K562 (cell line): Measurements from ENCODE around the gene SLC7A10. TPM values are rescaled to one million over a fixed set of nuclear protein-coding genes. Genes with fewer than 3 reads are reported as not detected.
"Not testable (repeated sequence)": the region's sequence is repeated elsewhere in the genome, so short reads cannot be mapped to it uniquely, and the experiment has no call there.

Source experiments
- ATAC-seq: fragments of 200-7000 bp; cut with Tn5 transposase; 3 replicates; pipeline ENCODE4 v1.9.1; 2020; ENCODE audit warnings: moderate library complexity
- BruUV-seq: library from RNA; stranded (reverse); fragments of 400-500 nt; replicated peaks from 2 replicates; lab custom pipeline; 2021; lab: Mats Ljungman, UMichigan
- CTCF ChIA-PET: fragments of 300-600 bp; formaldehyde crosslinking; extraction: SDS; loops from one replicate; lab custom pipeline; 2021; ENCODE audit warnings: low intra/inter-chr PET ratio; lab: Yijun Ruan, JAX
- POLR2A ChIA-PET: fragments of 300-600, 350-650 bp; sonication (Branson Sonifier 250); formaldehyde crosslinking; extraction: SDS; loops from one replicate; lab custom pipeline; 2021; ENCODE audit warnings: antibody characterized with exemption, inconsistent platforms; lab: Yijun Ruan, JAX
- DNase-seq, 4 experiments: peaks; one replicate each; pipeline versions ENCODE4 v3.0.0 to v3.0.0-alpha.2; 2011 to 2018; ENCODE audit warnings: low spot score in 3 of 4, mixed read lengths in 3 of 4; ENCODE audit errors: extremely low read depth in 1 of 4
- FAIRE-seq: peaks from 2 replicates; lab custom pipeline; 2011; peaks lifted over from hg19 to GRCh38; lab: Jason Lieb, UNC
- H2AFZ ChIP-seq: 2 replicates; pipeline ENCODE4 v1.6.0; 2011; ENCODE audit warnings: low read depth, low read length, control low read depth, inconsistent platforms
- H3K27ac ChIP-seq: fragments of 200-600 bp; 3 replicates; pipeline ENCODE4 v1.8.0; 2011; ENCODE audit warnings: low read depth, mild to moderate bottlenecking, control low read depth, inconsistent platforms, low read length, moderate library complexity, mixed read lengths; ENCODE audit errors: extremely low read depth
- H3K27me3 ChIP-seq, 2 experiments: fragments of 300-600 bp in 1 of 2; 2 replicates in 1 of 2; 3 replicates in 1 of 2; pipeline versions ENCODE4 v1.6.0 to v1.8.0; 2011; ENCODE audit warnings: inconsistent platforms in 2 of 2, low read length in 2 of 2, mild to moderate bottlenecking in 1 of 2, mixed read lengths in 1 of 2, moderate library complexity in 1 of 2; ENCODE audit not compliant: control insufficient read depth in 2 of 2, insufficient read depth in 2 of 2
- H3K36me3 ChIP-seq: fragments of 300-600 bp; 3 replicates; pipeline ENCODE4 v1.8.0; 2011; ENCODE audit warnings: mild to moderate bottlenecking, low read length, inconsistent platforms; ENCODE audit not compliant: control insufficient read depth, insufficient read depth
- H3K4me1 ChIP-seq, 2 experiments: fragments of 200-600 bp in 1 of 2; replicated peaks in 1 of 2; 2 replicates in 1 of 2; 3 replicates in 1 of 2; pipeline versions ENCODE4 v1.5.1 to v1.8.0; 2011; ENCODE audit warnings: inconsistent platforms in 2 of 2, low read length in 2 of 2, mild to moderate bottlenecking in 1 of 2, mixed read lengths in 1 of 2, moderate library complexity in 1 of 2; ENCODE audit not compliant: control insufficient read depth in 2 of 2, insufficient read depth in 2 of 2
- H3K4me2 ChIP-seq: 2 replicates; pipeline ENCODE4 v1.6.1; 2011; ENCODE audit warnings: low read length, control low read depth, inconsistent platforms, mixed read lengths; ENCODE audit not compliant: insufficient read depth
- H3K4me3 ChIP-seq: fragments of 200-600 bp; sonication (generic), shearing (Covaris generic); 2 replicates; pipeline ENCODE4 v1.5.1; 2016; ENCODE audit warnings: control low read depth, inconsistent platforms
- H3K79me2 ChIP-seq: fragments of 200-600 bp; 3 replicates; pipeline ENCODE4 v1.8.0; 2011; ENCODE audit warnings: low read length, inconsistent platforms; ENCODE audit not compliant: control insufficient read depth, insufficient read depth
- H3K9ac ChIP-seq, 2 experiments: 2 replicates each; pipeline versions ENCODE4 v1.6.0 to v1.6.1; 2011; ENCODE audit warnings: low read depth in 2 of 2, low read length in 2 of 2, control low read depth in 1 of 2, inconsistent platforms in 1 of 2, mild to moderate bottlenecking in 1 of 2, mixed read lengths in 1 of 2; ENCODE audit not compliant: insufficient read depth in 1 of 2
- H3K9me1 ChIP-seq: one replicate; pipeline ENCODE4 v1.6.0; 2011; ENCODE audit warnings: inconsistent platforms, mild to moderate bottlenecking, low read length, moderate library complexity; ENCODE audit not compliant: control insufficient read depth, insufficient read depth
- H3K9me3 ChIP-seq: replicated peaks from 2 replicates; pipeline ENCODE4 v1.5.1; 2011; ENCODE audit warnings: low read depth, low read length, inconsistent platforms; ENCODE audit not compliant: control insufficient read depth, insufficient read depth
- H4K20me1 ChIP-seq: replicated peaks from 2 replicates; pipeline ENCODE4 v1.6.1; 2011; ENCODE audit warnings: low read length, inconsistent platforms, mixed read lengths; ENCODE audit not compliant: control insufficient read depth, insufficient read depth
- KLF6 ChIP-seq: fragments of 250-450 bp; sonication (Bioruptor Pico); IDR thresholded peaks from 2 replicates; pipeline ENCODE4 v1.4.0; 2020; ENCODE audit warnings: mild to moderate bottlenecking, moderate library complexity, borderline replicate concordance
- NKRF ChIP-seq: fragments of 450-650 bp; IDR thresholded peaks from 2 replicates; pipeline ENCODE4 v1.6.1; 2016; ENCODE audit warnings: borderline replicate concordance
- ZNF384 ChIP-seq: IDR thresholded peaks from 2 replicates; pipeline ENCODE4 v1.6.1; 2012; ENCODE audit warnings: low read depth, low read length, improper control_type of control experiment
- WGBS: fragments of 100-300 bp; shearing (Covaris generic); methylation state at CpG from one replicate; pipeline ENCODE4 v1.1.6; 2016; ENCODE audit warnings: low coverage, mixed read lengths; ENCODE audit not compliant: insufficient coverage; ENCODE audit errors: missing lambda C conversion rate; 5-methylcytosine and 5-hydroxymethylcytosine counted together
- in situ Hi-C: fragments of 300-500 bp; cut with MboI; formaldehyde crosslinking; loops from 4 replicates; pipeline ENCODE4 v1.15.0; 2018; ENCODE audit warnings: inconsistent platforms, mixed read lengths
- intact Hi-C: fragments of 100-400 bp; cut with micrococcal nuclease; formaldehyde crosslinking; loops from 2 replicates; pipeline ENCODE4 v1.14.2; 2022
- polyA plus RNA-seq, 8 experiments: library from polyadenylated mRNA; depleted of rRNA in 4 of 8; stranded (reverse) in 5 of 8; unstranded in 3 of 8; fragments of >200 nt; fragmentation: Nextera tagmentation in 2 of 8; fragmentation: Illumina TruSeq in 1 of 8; extraction: Ambion mirVana in 2 of 8; extraction: Trizol in 1 of 8; gene quantifications; 2 replicates each; pipeline versions ENCODE4 v1.2.1 to v1.2.3, GENCODE V29; 2011 to 2014; ENCODE audit warnings: inconsistent platforms in 1 of 8, missing spikeins in 1 of 8
- total RNA-seq, 7 experiments: library from RNA; depleted of rRNA in 6 of 7; stranded (reverse); fragments of >200 nt in 6 of 7; fragmentation: Illumina TruSeq in 2 of 7; extraction: Trizol in 2 of 7; gene quantifications; 2 replicates each; pipeline versions ENCODE4 v1.2.1 to v1.2.3, GENCODE V29; 2011 to 2021; ENCODE audit warnings: low replicate concordance in 1 of 7
- TF ChIP-seq, protein P1 (sequence below), 2 experiments: fragments of 450-650 bp in 1 of 2; sonication (generic) in 1 of 2; formaldehyde crosslinking in 1 of 2; IDR thresholded peaks in 1 of 2; conservative IDR thresholded peaks in 1 of 2; 2 replicates each; pipeline versions ENCODE4 v1.6.1 to v1.8.1; 2016 to 2023; ENCODE audit warnings: mild to moderate bottlenecking in 2 of 2, moderate library complexity in 2 of 2, inconsistent platforms in 1 of 2, missing genetic modification reagents in 1 of 2

The SLC7A10 gene
- total and polyA plus RNA-seq, 9 of the 15 experiments (the other 6 are each of a cell fraction or from before 2014, with no cell fraction given): 0.07 TPM; not detected in 8

- H3K4me1 ChIP-seq, H3K4me2 ChIP-seq, H3K4me3 ChIP-seq, H3K9ac ChIP-seq, DNase-seq, CTCF ChIA-PET, BruUV-seq, H4K20me1 ChIP-seq, H3K79me2 ChIP-seq, H3K9me1 ChIP-seq, ATAC-seq, in situ Hi-C loops, intact Hi-C loops, H2AFZ ChIP-seq, H3K36me3 ChIP-seq: not testable (repeated sequence)
- POLR2A ChIA-PET: interaction anchor here (1.0 kb wide), 1 partner anchor 11 kb away, joined by 6 read pairs; no protein-coding TSS in a partner anchor
- 26% methylated on average over 5 of the region's 6 CpGs for WGBS
- FAIRE-seq: peak; percentile 57
- TF ChIP-seq, protein P1, sequence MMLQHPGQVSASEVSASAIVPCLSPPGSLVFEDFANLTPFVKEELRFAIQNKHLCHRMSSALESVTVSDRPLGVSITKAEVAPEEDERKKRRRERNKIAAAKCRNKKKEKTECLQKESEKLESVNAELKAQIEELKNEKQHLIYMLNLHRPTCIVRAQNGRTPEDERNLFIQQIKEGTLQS (IDR thresholded peaks at IDR 0.05): peak; percentile 48; the same call in 1 of the 2 replicates
- TF ChIP-seq, protein P1 (CRISPR knock-in tag; conservative IDR thresholded peaks at IDR 0.05): not testable (repeated sequence)
- TF ChIP-seq ZNF384: 0 out of 2 replicates have a peak, but pooled peaks have one; percentile 17
- TF ChIP-seq, all 486 proteins: peak for 2; not testable (repeated sequence) for 484
- not testable (repeated sequence) for H3K27ac ChIP-seq, H3K9me3 ChIP-seq, H3K27me3 ChIP-seq
Observed at GRCh38 chr19:33166037-33166436, 59.6 kb downstream of the SLC7A10 start.

DNA sequence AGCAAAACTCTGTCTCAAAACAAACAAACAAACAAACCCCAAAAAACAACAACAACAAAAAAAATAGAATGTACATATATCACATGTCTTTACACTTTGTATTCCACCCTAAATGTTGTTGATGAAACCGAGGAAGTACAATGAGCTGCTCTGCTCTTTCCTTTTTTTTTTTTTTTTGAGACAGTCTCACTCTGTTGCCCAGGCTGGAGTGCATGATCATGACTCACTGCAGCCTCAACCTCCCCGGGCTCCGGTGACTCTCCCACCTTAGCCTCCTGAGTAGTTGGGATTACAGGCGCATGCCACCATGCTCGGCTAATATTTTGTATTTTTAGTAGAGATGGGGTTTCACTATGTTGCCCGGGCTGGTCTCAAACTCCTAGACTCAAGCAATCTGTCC is 62.2 kb downstream of the SLC7A10 start:
- no peak overlapping the region for H3K9ac ChIP-seq
- no TSS peak for BruUV-seq
- ATAC-seq (no peak), DNase-seq (no peak), FAIRE-seq (no peak)
- no peak overlapping the region for H3K4me3 ChIP-seq
- no peaks in the 10 kb centered on the region for H3K36me3 ChIP-seq
- ChIA-PET CTCF (interaction anchor here (0.6 kb wide), 1 partner anchor 22 kb away, joined by 3 read pairs; no protein-coding TSS in a partner anchor), POLR2A (interaction anchor here (0.6 kb wide), 1 partner anchor 1094 kb away, joined by 3 read pairs; no protein-coding TSS in a partner anchor)
- no peak overlapping the region for H3K4me2 ChIP-seq
- no peaks in the 10 kb centered on the region; a peak in 1 of 5 replicates for H3K4me1 ChIP-seq
- no peak overlapping the region for H2AFZ ChIP-seq
- in situ Hi-C loops: no loop called here
- H4K20me1 ChIP-seq: no peaks in the 10 kb centered on the region
- intact Hi-C loops: no loop called here
- H3K9me3 ChIP-seq: peaks cover 2% of the 10 kb centered on the region; the same call in 1 of the 2 replicates
- no peaks in the 10 kb centered on the region for H3K9me1 ChIP-seq
- no peaks in the 10 kb centered on the region for H3K27me3 ChIP-seq
- WGBS: 8% methylated on average over 6 of the region's 6 CpGs
- H3K27ac ChIP-seq: no peak overlapping the region
- no peaks in the 10 kb centered on the region for H3K79me2 ChIP-seq
- TF ChIP-seq NKRF: no peak
- TF ChIP-seq KLF6 (CRISPR knock-in tag): no peak
